GM19372 (cell line): ENCODE results near the gene ALS2.
"Not testable (repeated sequence)": the region's sequence is repeated elsewhere in the genome, so short reads cannot be mapped to it uniquely, and the experiment has no call there.

ENCODE experiments used
- ATAC-seq: cut with Tn5 transposase; IDR thresholded peaks from one replicate; pipeline ENCODE4 v1.9.1; 2021; ENCODE audit warnings: mild to moderate bottlenecking, low read depth, moderate library complexity; ENCODE audit not compliant: unreplicated experiment

The ALS2 gene

DNA sequence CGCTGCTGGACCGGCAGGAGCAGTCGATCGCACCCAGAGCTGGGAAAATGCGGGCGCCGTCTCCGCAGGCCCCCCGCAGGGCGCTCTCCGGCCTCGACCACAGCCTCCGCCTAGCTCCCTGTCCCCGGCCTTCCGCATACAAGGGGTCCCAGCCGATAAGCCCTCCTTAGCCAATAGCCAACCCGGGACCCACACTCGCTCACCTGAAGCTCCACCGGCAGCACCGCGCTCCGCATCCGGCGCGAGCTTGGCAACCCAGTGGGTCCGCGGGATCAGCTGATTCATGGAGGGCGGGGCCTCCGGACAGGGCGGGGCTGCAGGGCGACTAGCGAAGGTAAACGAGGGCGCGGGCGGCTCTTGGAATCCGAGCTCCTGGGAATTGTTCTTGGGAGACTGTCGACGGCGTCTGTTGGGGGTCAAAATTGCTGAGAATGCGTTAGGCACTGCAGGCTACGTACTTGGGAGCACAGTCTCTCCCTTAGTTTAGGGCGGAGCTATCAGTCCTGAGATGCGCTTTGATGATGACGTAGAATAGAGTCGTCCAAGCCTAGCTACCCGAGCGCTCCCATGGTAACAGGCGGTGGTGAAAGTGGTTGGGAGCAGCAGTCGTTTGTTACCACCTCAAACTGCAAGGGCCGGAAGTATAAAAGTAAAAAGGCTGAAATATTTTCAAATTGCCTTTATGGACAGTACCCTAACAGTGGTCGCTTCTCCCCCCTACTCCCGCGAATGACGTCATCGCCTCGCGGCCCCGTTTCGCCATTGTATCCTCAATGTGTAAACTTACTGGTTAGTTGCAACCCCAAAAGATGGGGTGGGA lies at the start of gene ALS2:
TSS of gene ALS2 (minus strand) at position 260 of the 820 bp plus-strand sequence. CDS start 12,048 bp downstream, outside the sequence.
- peak; percentile 95 for ATAC-seq

DNA sequence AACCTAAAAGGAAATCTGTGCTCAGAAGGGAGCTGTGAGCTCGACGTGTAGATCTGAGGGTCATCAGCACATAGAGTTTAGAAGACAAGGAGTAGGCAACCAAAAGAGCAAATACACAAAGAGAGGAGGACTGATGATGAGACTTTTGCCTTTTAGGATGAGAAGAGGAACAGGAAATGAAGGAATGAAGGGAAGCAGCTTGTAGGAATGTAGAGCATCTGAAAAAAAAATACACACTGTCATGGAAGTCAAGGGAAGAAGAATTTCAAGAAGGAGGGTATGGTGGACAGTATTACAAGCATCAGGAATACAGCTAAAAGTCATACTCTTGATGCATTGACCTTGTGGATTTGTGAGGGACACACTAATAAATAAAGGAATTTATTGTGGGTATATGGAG lies 47.5 kb upstream of the ALS2 start:
- no peak for ATAC-seq

DNA sequence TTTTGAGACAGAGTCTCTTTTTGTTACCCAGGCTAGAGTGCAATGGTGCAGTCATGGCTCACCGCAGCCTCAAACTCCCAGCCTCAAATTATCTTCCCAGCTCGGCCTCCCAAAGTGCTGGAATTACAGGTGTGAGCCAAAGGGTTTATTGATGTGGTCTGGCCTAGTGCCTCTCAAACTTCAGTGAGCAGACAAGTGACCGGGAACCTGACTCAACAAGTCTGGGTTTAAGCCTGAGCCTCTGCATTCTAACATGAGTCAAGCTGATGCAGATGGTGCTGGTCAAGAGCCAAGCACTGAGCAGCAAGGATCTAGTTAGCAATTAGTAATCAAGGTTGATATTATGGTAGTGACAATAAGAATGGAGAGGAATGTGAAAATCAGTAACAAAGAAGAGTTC lies 46.9 kb upstream of the ALS2 start:
- no peak for ATAC-seq

DNA sequence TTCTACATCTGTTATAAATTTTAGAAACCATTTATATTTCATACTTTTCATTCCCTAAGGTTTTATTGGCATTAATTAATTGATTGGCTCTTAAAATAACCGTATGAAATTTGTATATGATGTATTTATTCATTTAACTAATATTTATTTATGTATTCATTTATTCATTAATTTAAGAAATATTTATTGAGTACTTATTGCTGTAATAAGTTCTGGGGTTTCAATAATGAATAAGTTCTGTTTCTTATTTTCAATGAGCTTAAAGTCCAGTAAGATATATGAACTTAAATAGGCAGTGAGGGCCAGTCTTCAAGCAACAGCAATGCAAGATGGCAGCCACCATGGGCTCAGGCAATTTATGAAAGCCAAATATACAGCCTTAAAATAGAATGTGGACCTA lies 43.5 kb upstream of the ALS2 start:
- no peak for ATAC-seq

DNA sequence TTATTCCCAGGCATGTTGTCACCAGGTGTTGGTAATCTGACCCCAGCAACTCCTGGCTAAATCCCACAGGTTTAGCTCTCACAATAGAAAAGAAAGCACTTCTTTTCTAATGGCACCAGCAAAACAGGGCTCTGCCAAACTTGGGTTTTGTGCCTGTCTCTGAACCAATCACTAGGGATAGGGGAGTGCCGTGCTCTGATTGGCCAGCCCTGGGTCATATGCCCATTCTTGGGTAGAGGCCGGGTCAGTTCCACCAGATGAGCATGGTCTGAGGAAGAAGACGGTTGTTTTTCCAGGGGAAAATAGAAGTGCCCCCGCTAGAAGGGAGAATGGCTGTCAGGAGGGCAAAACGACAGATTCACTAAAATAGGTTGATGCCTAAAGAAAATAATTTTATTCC lies 40.3 kb upstream of the ALS2 start:
- no peak for ATAC-seq

DNA sequence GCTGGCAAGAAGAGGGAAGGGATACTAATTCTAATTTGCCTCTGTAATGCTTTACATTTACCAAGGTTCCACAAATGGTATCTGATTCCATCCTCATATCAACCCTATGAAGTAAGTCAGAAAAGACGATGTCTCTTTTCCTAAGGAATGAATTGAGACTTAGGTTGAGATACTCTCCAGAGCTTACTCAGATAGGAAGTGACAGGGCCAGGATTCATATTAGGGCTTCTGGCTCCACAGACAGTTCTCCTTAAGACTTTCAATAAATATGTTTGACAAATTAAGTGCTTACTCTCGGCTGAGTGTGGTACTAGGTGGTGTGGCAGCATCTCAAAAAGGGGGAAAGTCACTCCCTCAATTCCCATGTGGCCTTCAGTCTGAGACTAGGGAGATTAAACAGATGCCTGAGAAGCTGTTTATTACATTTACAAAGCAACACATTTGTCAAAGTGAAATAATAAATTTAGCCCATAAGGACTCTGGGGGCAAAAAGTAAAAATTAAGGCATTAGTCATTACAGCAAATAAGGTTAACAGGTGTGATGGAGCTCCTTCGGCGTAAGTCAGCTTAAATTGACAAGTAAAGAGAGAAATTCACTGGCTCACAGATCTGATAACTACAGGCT lies 39.8 kb upstream of the ALS2 start:
- no peak for ATAC-seq

DNA sequence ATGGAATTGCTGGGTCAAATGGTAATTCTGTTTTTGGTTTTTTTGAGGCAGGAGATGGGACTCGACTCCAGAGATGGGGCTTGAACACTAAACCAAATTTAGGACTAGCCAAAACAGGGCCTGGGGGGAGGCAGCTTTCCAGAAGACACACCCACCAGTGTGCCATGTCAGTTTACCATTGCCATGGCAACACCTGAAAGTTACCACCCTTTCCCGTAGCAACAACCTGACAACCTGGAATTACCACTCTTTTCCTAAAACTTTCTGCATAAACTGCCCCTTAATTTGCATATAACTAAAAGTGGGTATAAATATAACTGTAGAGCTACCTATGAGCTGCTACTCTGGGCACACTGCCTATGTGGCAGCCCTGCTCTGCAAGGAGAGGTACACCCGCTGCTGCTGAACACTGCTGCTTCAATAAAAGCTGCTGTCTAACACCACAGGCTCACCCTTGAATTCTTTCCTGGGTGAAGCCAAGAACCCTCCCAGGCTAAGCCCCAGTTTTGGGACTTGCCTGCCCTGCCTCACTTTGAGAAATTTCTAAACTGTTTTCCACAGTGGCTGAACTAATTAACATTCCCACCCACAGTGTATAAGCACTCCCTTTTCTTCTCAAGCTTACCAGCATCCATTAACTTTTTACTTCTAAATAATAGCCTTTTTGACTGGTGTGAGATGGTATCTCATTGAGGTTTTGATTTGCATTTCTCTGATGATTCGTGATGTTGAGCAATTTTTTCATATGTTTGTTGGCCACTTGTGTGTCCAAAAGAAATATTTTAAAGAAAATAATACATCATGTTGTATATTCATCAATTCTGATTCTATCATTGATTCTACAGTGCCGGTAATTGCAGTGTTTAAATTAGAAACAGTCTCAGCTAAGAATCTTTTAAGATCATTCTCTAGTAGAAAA lies 36.2 kb upstream of the ALS2 start:
- ATAC-seq = no peak

DNA sequence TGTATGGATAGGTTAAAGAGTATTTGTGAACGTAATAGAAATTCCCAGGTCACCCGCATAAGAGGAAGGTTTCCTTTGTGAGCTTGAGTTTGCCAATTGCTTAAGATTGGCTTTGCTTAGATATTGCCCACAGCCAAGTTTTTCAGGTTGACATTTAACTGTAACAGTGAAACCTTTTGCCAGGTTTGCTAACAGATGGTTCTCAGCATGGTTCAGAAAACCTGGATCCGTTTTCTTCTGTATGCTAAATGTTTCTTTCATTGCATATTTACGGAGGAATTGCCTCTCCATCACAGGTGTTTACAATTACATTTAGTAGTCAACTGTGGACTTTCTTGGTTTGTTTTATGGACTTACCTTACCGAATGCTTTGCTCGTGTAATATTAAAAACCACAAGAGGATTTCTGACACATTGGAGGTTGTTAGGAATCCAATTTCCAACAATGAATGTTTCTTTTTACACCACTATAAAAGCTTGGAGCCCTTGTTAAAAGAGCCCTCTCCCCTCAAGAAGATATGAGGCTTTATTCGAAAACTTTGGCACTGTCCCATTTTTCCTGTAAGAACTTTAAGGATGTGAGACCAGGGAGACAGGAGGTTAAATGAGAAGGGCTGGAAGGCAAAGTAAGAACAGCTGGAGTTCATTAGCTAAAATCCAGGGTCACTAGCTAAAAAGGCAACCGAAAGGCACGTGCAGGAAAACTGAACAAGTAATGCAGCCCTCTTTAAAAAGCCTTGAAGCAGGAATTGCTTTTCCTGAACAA lies 33.4 kb upstream of the ALS2 start:
- no peak for ATAC-seq

DNA sequence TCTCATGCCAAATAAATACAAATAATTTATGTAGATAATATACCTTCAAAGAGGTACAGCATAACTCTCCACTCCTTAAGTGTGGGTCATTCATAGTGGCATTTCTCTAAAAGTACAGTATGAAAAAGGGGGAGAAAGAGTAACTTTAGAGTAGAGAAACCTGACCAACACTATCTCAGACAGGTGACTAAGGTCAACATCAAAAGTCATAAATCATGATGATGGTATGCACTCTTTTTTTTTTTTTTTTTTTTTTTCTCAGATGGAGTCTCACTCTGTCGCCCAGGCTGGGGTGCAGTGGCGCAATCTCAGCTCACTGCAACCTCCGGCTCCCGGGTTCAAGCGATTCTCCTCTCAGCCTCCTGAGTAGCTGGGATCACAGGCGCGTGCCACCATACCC lies 29.9 kb upstream of the ALS2 start:
- ATAC-seq = not testable (repeated sequence)

DNA sequence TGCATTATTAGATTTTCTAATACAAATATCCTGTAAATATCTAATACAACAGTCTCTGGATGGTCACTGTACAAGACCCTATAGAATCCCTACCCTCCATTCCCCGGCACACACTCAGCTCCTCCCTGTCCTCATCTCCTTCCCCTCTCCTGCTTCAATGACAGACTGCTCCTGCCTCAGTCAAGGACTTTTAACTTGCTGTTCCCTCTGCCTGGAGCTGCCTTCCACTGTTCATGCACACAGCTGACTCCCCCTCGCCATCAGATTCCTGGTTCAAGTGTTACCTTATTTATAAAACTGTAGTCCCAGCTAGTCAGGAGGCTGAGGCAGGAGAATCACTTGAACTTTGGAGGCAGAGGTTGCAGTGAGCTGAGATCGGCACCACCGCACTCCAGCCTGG lies 28.9 kb upstream of the ALS2 start:
- no peak for ATAC-seq

DNA sequence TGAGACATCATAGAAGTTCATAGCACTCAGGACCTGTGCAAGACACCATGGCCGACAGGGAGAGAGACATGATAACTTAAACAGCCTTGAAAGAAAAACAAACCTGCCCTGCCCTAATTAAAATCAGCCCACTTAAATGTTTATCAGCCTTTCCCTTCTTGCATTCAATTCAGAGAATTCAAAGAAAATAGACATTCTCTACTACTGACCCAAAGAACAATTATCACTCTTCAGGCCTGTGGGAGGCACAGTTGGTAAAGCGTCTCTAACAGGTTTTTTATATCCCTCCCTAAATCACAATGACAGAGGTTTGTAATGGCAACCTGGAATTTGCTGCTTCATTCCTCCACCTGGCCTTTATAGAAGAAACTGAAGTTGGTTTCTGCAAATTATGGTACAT lies 27.3 kb upstream of the ALS2 start:
- no peak for ATAC-seq

DNA sequence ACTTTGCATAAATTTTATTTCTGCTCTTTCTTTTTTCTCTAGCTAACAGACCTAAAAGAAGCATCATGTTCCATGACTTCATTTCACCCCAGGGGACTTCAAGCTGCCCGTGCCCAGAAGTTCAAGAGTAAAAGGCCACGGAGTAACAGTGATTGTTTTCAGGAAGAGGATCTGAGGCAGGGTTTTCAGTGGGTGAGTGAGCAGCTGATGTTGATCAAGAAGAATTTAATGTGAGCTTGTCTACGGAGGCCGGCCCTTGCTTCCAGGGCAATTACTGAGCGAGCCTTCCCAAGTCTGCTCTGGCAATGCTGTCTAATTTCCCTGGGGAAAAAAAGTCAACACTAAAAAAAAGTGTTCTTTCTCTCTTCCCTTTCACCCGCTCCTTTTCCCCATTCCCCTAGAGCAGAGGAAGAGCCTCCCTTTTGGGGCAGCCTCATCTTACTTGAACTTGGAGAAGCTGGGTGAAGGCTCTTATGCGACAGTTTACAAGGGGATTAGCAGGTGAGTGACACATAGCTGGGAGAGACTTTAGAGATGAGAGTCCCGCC lies 26.8 kb upstream of the ALS2 start:
- ATAC-seq = no peak

DNA sequence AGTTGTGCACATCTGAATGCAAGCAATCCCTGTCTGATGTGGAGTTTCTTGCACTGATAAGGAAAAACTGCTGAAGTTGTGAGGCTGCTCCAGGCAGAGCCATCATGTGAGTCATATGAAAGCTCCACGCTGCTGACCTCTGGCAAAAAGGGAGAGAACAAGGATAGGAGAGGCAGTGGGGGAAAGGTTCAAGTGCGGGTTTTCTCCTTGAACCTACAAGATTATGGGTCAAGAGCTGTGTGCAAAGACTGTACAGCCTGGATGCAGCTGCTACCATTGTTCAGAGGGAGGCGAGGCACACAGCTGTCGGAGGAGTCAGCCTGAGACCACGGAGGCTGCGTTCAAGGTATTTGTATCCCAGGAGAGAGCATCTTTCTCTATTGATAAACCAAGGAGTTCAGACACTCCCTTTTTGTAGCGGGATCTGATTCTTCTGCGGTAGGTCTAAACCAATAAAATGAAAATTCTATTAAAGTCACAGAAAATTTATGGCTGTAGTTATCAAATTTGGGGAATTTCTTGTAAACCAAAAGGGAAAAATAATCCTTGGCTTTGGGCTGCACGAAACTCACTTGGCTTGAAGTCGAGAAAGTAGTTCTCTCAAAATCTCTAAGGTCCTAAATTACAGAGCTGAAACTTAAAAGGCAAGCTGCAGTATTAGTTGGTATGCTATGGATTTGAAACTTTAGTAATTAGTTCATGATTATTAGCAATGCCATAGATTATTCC lies 25.9 kb upstream of the ALS2 start, which contains the start of gene CDK15:
TSS of gene CDK15 (plus strand) at position 96 of the 729 bp plus-strand sequence. CDS start at position 224, 128 bp downstream.
- ATAC-seq = no peak

DNA sequence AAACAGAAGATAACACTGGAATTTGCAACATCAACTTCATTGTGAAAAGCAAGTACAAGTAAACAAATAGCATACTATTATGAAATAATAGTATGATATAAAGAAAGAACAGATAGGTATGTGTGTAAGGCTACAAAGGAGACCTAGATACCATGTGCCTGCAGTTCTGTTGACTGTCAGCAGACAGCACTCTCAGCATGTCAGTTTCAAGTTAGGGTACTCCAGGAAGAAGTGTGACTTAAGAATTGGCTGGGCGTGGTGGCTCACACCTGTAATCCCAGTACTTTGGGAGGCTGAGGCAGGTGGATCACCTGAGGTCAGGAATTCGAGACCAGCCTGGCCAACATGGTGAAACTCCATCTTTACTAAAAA lies 18.2 kb upstream of the ALS2 start:
- ATAC-seq = not testable (repeated sequence)

DNA sequence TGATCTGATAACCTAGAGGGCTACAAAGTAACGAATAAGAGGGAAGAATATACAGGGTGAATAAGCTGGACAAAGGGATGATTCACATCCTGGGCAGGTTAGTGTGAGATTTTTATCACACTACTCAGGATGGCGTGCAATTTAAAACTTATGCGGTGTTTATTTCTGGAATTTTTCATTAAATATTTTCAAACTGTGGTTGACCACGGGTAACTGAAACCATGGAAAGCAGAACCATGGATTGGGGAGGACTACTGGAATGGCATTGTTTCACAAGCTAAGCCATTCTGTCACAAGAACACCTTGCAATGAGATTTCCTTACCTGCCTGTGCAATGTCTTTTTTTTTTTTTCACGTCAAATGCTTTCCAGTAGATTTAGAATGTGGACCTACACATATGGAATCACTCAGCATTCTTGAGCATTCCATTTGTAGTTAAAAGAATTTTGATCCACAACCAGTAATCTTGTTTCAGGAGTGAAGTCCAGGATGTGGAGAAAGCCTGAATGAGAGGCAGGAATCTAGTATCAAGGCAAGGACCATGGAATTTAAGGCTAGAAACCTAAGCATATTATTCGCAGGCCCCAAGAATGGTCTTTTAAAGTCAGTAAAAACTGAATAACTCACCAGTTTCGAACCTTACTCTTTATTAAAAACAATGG lies 17.6 kb upstream of the ALS2 start:
- no peak for ATAC-seq

DNA sequence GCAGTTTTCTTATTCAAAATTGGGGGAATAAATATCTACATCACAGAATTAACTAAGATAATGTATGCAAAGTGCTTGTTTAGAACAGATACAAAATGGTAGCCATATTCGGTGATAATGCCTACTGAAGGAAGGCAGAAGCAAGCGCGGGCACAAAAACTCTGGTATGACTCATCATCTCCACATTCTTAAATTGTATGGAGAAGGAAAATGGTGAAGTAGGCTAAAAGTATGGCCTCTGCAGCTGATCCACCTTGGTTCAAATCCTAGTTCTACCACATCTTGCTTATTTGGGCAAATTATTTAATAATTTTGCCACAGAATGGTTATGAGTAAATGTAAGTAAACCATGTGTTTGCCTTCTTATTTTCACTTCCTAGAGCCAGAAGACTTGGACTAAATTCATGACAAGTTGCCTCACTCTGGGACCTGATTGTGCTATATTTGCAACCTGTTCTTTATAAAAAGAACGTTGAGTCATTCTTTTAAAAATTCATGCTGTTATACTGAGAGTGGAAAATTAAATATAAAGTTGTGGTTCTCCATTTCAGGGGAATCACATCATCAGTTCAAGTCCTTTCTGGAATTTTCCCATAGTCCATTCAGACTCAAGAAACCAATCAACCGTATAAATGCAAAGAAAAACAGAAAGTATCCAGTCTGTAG lies 16.6 kb upstream of the ALS2 start:
- ATAC-seq = no peak

DNA sequence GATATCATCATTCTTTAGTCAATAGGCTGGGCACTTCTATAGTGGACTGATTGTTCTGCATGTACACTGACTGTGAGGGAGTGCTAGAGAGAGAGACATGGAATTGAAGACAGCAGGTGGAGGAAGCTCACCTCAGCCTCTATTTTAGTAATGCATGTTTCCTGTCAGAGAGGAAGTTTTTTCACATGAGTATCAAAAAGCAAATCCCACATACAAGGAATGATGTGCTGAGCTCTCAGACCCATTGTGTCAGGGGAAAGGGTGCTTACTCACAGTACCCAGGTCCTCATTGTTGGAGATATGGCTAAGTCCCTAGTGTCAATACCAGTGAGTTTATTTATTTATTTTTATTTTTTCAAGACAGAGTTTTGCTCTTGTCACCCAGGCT lies 15.7 kb upstream of the ALS2 start:
- no peak for ATAC-seq
